NCI-H2081 treated with DMSO at 0.1 percent for 48 hours (cell line): ENCODE data around the gene ZFYVE16.
"Not testable (repeated sequence)": the region's sequence is repeated elsewhere in the genome, so short reads cannot be mapped to it uniquely, and the experiment has no call there.

ENCODE experiments used
- DNase-seq: peaks from one replicate; lab custom pipeline; 2025; lab: John Stamatoyannopoulos, UW

The ZFYVE16 gene

GRCh38 chr5:80407735-80408483 lies at the start of gene ZFYVE16:
Gene ZFYVE16 (plus strand): TSS chr5:80408064. CDS start chr5:80434148, 26,084 bp downstream.
- DNase-seq, result peak; percentile 50

GRCh38 chr5:80360914-80361444 lies 46.9 kb upstream of the ZFYVE16 start:
- no peak for DNase-seq

- DNase-seq, result no peak
Observed at GRCh38 chr5:80364892-80365291, 43.0 kb upstream of the ZFYVE16 start.

GRCh38 chr5:80368661-80369480 lies 39.0 kb upstream of the ZFYVE16 start:
- no peak for DNase-seq

- DNase-seq, result peak; percentile 76
Observed at GRCh38 chr5:80369521-80369920, 38.3 kb upstream of the ZFYVE16 start.

- no peak for DNase-seq
Observed at GRCh38 chr5:80370390-80370789, 37.5 kb upstream of the ZFYVE16 start.

- DNase-seq, result no peak
Observed at GRCh38 chr5:80372780-80373179, 35.1 kb upstream of the ZFYVE16 start.

GRCh38 chr5:80374188-80374587 lies 33.7 kb upstream of the ZFYVE16 start:
- DNase-seq, result no peak

- no peak for DNase-seq
Observed at GRCh38 chr5:80376557-80376956, 31.3 kb upstream of the ZFYVE16 start.

- no peak for DNase-seq
Observed at GRCh38 chr5:80382488-80382887, 25.4 kb upstream of the ZFYVE16 start.

- DNase-seq, result no peak
Observed at GRCh38 chr5:80387063-80387768, 20.6 kb upstream of the ZFYVE16 start.

GRCh38 chr5:80389580-80389979 lies 18.3 kb upstream of the ZFYVE16 start:
- no peak for DNase-seq

GRCh38 chr5:80390413-80390812 lies 17.5 kb upstream of the ZFYVE16 start:
- DNase-seq, result not testable (repeated sequence)

GRCh38 chr5:80391267-80391666 lies 16.6 kb upstream of the ZFYVE16 start:
- not testable (repeated sequence) for DNase-seq

- no peak for DNase-seq
Observed at GRCh38 chr5:80399526-80400239, 8.2 kb upstream of the ZFYVE16 start.

GRCh38 chr5:80400368-80400767 lies 7.5 kb upstream of the ZFYVE16 start:
- DNase-seq, result not testable (repeated sequence)

GRCh38 chr5:80403782-80404181 lies 4.1 kb upstream of the ZFYVE16 start:
- no peak for DNase-seq

GRCh38 chr5:80406980-80407734 lies 707 bp upstream of the ZFYVE16 start:
- no peak for DNase-seq

- DNase-seq, result no peak
Observed at GRCh38 chr5:80408484-80409366, 861 bp downstream of the ZFYVE16 start.
